PC-3 (cell line): ENCODE results near the gene ITSN1. TPM values are rescaled to one million over a fixed set of nuclear protein-coding genes. Genes with fewer than 3 reads are reported as not detected.
A peak's percentile ranks its signal among the peaks of the same experiment; 100 is the strongest.

ENCODE experiments used
- ATAC-seq: fragments of 200-7000 bp; cut with Tn5 transposase; 2 replicates; pipeline ENCODE4 v1.9.1; 2020; ENCODE audit warnings: mild to moderate bottlenecking, moderate library complexity
- BruUV-seq: library from RNA; stranded (reverse); fragments of 400-500 nt; replicated peaks from 2 replicates; lab custom pipeline; 2021; lab: Mats Ljungman, UMichigan
- CTCF ChIA-PET: fragments of 300-600 bp; sonication (Branson Sonifier 250); formaldehyde crosslinking; loops from one replicate; lab custom pipeline; 2022; ENCODE audit warnings: antibody characterized with exemption; lab: Charles Lee
- POLR2A ChIA-PET: fragments of 300-600 bp; sonication (Branson Sonifier 250); formaldehyde crosslinking; loops from one replicate; lab custom pipeline; 2022; ENCODE audit warnings: antibody characterized with exemption; ENCODE audit not compliant: unreplicated experiment; lab: Charles Lee
- DNase-seq: peaks from one replicate; pipeline ENCODE4 v3.0.0-alpha.2; 2015
- H2AFZ ChIP-seq: fragments of 300-600 bp; sonication (generic); 2 replicates; pipeline ENCODE4 v1.6.0; 2016; ENCODE audit warnings: antibody characterized with exemption, low read length
- H3F3A ChIP-seq: fragments of 300-600 bp; sonication (generic); one replicate; pipeline ENCODE4 v1.6.0; 2017; ENCODE audit warnings: antibody characterized with exemption, low read length, control low read depth, mild to moderate bottlenecking; ENCODE audit not compliant: unreplicated experiment
- H3K27ac ChIP-seq: fragments of 300-600 bp; sonication (generic); 2 replicates; pipeline ENCODE4 v1.5.1; 2016; ENCODE audit warnings: mild to moderate bottlenecking, low read length
- H3K27me3 ChIP-seq: fragments of 300-600 bp; sonication (generic); 2 replicates; pipeline ENCODE4 v1.6.1; 2016; ENCODE audit warnings: low read length, mixed read lengths
- H3K36me3 ChIP-seq: fragments of 300-600 bp; sonication (generic); 2 replicates; pipeline ENCODE4 v1.6.1; 2016; ENCODE audit warnings: low read depth, mixed run types, low read length, mixed read lengths
- H3K4me1 ChIP-seq: fragments of 300-600 bp; sonication (generic); 2 replicates; pipeline ENCODE4 v1.5.1; 2016; ENCODE audit warnings: low read length; ENCODE audit not compliant: insufficient read depth
- H3K4me2 ChIP-seq: fragments of 300-600 bp; sonication (generic); 2 replicates; pipeline ENCODE4 v1.6.0; 2016; ENCODE audit warnings: low read length
- H3K4me3 ChIP-seq: fragments of 300-600 bp; sonication (generic); 2 replicates; pipeline ENCODE4 v1.5.1; 2016; ENCODE audit warnings: mild to moderate bottlenecking, low read length, mixed read lengths
- H3K79me2 ChIP-seq: fragments of 300-600 bp; sonication (generic); 2 replicates; pipeline ENCODE4 v1.6.1; 2017; ENCODE audit warnings: low read length, mixed read lengths
- H3K9ac ChIP-seq: fragments of 300-600 bp; sonication (generic); 2 replicates; pipeline ENCODE4 v1.6.0; 2016; ENCODE audit warnings: mild to moderate bottlenecking, low read length
- H3K9me2 ChIP-seq: fragments of 300-600 bp; sonication (generic); replicated peaks from 2 replicates; pipeline ENCODE4 v1.6.1; 2016; ENCODE audit warnings: mixed run types, low read length, mixed read lengths
- H3K9me3 ChIP-seq: fragments of 300-600 bp; sonication (generic); 2 replicates; pipeline ENCODE4 v1.6.1; 2016; ENCODE audit warnings: low read length, mixed read lengths
- H4K20me1 ChIP-seq: fragments of 300-600 bp; sonication (generic); 2 replicates; pipeline ENCODE4 v1.6.1; 2016; ENCODE audit warnings: low read length, mixed read lengths
- EZH2 ChIP-seq: fragments of 300-600 bp; sonication (generic); IDR thresholded peaks from one replicate; pipeline ENCODE4 v1.6.1; 2017; ENCODE audit warnings: antibody characterized with exemption, mild to moderate bottlenecking, low read length; ENCODE audit not compliant: unreplicated experiment
- EZH2phosphoT487 ChIP-seq: fragments of 300-600 bp; sonication (generic); IDR thresholded peaks from 2 replicates; pipeline ENCODE4 v1.6.1; 2018; ENCODE audit warnings: mild to moderate bottlenecking, antibody characterized with exemption, low read length, borderline replicate concordance
- intact Hi-C: fragments of 100-400 bp; cut with micrococcal nuclease; formaldehyde crosslinking; loops from 2 replicates; pipeline ENCODE4 v1.9.0; 2023
- total RNA-seq: library from RNA; depleted of rRNA; stranded (reverse); fragments of >200 nt; gene quantifications from 2 replicates; pipeline ENCODE4 v1.2.3, GENCODE V29; 2014
- TF ChIP-seq, protein P1 (sequence below): fragments of 300-600 bp; sonication (generic); conservative IDR thresholded peaks from 2 replicates; pipeline ENCODE4 v1.5.1; 2017; ENCODE audit warnings: antibody characterized with exemption, low read depth, mild to moderate bottlenecking, low read length

ITSN1 gene
- total RNA-seq, 1 experiment from 2014 or later: 45.6 TPM

- Histone ChIP-seq H3K4me2 (no peak overlapping the region), H3K4me3 (no peak overlapping the region), H2AFZ (no peak overlapping the region), H4K20me1 (no peaks in the 10 kb centered on the region), H3K4me1 (peaks cover 6% of the 10 kb centered on the region), H3K27me3 (no peaks in the 10 kb centered on the region), H3K79me2 (peaks cover 33% of the 10 kb centered on the region), H3K9me3 (no peaks in the 10 kb centered on the region), H3K9me2 (no peaks in the 10 kb centered on the region), H3K27ac (no peak overlapping the region), H3F3A (no peaks in the 10 kb centered on the region), H3K36me3 (no peaks in the 10 kb centered on the region), H3K9ac (no peak overlapping the region)
- ATAC-seq (no peak), DNase-seq (no peak)
- ChIA-PET POLR2A (no interaction called here), CTCF (no interaction called here)
- no TSS peak for BruUV-seq
- intact Hi-C loops: no loop called here
- TF ChIP-seq EZH2 (no peak), EZH2phosphoT487 (no peak)
- TF ChIP-seq, protein P1, sequence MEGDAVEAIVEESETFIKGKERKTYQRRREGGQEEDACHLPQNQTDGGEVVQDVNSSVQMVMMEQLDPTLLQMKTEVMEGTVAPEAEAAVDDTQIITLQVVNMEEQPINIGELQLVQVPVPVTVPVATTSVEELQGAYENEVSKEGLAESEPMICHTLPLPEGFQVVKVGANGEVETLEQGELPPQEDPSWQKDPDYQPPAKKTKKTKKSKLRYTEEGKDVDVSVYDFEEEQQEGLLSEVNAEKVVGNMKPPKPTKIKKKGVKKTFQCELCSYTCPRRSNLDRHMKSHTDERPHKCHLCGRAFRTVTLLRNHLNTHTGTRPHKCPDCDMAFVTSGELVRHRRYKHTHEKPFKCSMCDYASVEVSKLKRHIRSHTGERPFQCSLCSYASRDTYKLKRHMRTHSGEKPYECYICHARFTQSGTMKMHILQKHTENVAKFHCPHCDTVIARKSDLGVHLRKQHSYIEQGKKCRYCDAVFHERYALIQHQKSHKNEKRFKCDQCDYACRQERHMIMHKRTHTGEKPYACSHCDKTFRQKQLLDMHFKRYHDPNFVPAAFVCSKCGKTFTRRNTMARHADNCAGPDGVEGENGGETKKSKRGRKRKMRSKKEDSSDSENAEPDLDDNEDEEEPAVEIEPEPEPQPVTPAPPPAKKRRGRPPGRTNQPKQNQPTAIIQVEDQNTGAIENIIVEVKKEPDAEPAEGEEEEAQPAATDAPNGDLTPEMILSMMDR: no peak
Observed at GRCh38 chr21:33690874-33691273, 48.6 kb downstream of the ITSN1 start.

GRCh38 chr21:33691945-33692603, 49.8 kb downstream of the ITSN1 start:
- no TSS peak for BruUV-seq
- TF ChIP-seq EZH2: no peak
- Histone ChIP-seq H3K79me2 (peaks cover 22% of the 10 kb centered on the region), H3K4me2 (no peak overlapping the region), H2AFZ (no peak overlapping the region), H3K4me3 (no peak overlapping the region), H3K27me3 (no peaks in the 10 kb centered on the region), H3K36me3 (no peaks in the 10 kb centered on the region), H3K4me1 (no peaks in the 10 kb centered on the region), H3F3A (no peaks in the 10 kb centered on the region), H4K20me1 (no peaks in the 10 kb centered on the region), H3K9me2 (no peaks in the 10 kb centered on the region), H3K9ac (no peak overlapping the region), H3K9me3 (no peaks in the 10 kb centered on the region), H3K27ac (no peak overlapping the region)
- no peak for DNase-seq
- ChIA-PET CTCF (no interaction called here), POLR2A (no interaction called here)
- 0 out of 2 replicates have a peak, but pooled peaks have one; percentile 38 for ATAC-seq
- intact Hi-C loops: no loop called here

DNA sequence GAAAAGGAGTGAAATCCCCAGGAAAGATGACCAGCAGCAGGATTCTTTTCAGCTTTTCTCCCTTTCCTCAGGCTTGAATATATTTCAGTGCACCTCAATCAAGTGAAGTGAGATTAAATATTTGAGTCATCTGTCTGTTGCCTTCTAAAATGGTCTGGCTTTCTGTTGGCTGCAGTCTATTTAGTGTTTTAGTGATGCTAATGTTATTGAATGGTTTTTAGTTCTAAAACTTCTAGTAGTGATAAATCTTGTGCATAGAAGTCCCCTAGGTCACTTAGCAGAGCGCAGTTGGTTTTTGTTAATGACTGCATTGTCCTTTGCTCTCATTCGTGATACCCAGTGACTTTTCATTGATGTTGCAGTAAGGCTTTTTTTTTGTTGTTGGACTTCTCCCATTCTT, 53.5 kb downstream of the ITSN1 start:
- Histone ChIP-seq H3K9me3 (no peaks in the 10 kb centered on the region), H2AFZ (no peak overlapping the region), H3K79me2 (peaks cover 18% of the 10 kb centered on the region), H3K9ac (no peak overlapping the region), H4K20me1 (0 out of 2 replicates have a peak, but pooled peaks cover 5% of the 10 kb centered on the region), H3K36me3 (no peaks in the 10 kb centered on the region), H3K4me2 (no peak overlapping the region), H3K27ac (no peak overlapping the region), H3K4me1 (no peaks in the 10 kb centered on the region), H3F3A (no peaks in the 10 kb centered on the region), H3K4me3 (no peak overlapping the region), H3K27me3 (no peaks in the 10 kb centered on the region), H3K9me2 (no peaks in the 10 kb centered on the region)
- intact Hi-C loops: no loop called here
- ATAC-seq (no peak), DNase-seq (no peak)
- no peak for TF ChIP-seq EZH2phosphoT487
- TF ChIP-seq EZH2: no peak
- TF ChIP-seq, protein P1: no peak
- no TSS peak for BruUV-seq
- ChIA-PET CTCF (no interaction called here), POLR2A (no interaction called here)
